Measurements from ENCODE around the gene TMEM175. TPM values are rescaled to one million over a fixed set of nuclear protein-coding genes. Genes with fewer than 3 reads are reported as not detected.

TMEM175 gene
- total RNA-seq, 1 experiment from 2014 or later = 8.8 TPM

DNA sequence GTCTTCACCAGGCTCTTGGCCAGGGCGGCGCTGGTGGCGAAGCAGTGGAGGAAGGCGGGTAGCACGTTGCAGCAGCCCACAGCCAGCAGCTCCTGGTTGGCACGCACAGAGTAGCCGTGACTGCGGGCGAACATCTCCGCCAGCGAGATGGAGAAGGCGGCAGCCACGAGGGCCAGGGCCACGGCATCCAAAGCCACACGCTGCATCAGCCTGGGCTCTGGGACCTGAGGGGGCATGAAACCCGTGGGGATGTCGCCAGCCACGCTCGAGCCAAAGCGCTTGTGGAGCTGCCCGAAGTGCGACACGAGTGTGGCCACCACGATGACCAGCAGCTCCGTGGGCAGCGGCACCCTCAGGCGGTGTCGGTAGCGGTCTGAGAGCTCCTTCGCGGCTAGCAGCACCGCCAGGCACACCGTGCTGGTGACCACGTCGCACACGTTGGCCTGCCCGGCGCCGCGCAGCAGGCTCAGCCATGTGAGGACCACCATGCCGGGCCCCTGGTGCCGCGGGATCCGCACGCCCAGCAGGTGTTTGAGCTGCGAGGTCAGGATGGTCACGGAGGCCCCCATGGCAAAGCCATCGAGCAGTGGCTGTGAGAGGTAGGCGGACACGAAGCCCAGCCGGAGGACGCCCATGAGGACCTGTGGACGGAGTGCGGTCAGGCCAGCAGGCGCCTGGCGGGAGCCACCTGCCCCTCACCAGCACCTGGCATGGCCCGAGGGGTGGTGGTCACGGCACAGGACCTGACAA is 57.6 kb downstream of the TMEM175 start:
- H3K27ac ChIP-seq = no peak overlapping the region
- no peaks in the 10 kb centered on the region for H3K9me3 ChIP-seq (replicated peaks)
- H3K27me3 ChIP-seq (replicated peaks) = no peaks in the 10 kb centered on the region
- H3K4me3 ChIP-seq = no peak overlapping the region
- H3K36me3 ChIP-seq = no peaks in the 10 kb centered on the region
- H3K4me1 ChIP-seq (replicated peaks) = no peaks in the 10 kb centered on the region
- no peak for DNase-seq (ENCODE audit: low read depth in 1 of 2, low spot score in 2 of 2)

DNA sequence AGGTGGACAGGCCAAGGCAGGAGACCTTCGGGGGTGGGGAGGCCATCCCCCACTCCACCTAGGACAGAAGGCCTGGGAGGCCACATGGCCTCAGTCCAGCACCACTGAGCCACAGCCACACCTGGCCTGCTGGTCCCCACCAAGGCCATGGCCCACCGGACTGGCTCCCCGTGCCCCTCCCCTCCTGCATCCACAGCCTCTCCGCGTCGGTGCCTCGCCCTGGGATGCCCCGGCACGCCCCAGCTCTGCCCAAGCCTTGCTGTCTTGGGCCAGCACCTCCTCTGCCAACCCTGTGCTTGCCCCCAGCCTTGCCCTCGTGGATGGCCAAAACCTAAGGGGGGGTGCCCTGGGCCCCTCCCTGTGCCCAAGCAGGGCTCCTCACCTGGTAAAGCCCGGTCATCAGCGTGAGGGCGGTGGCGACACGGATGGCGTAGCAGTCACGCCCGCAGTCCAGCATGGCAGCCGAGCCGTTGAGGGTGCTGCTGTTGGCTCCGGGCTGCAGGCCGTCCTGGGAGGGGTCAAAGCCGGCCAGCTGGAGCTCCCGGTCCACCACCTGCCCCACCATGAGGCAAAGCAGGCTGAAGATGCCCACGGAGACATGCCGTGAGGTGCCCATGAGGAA is 58.6 kb downstream of the TMEM175 start:
- H3K4me3 ChIP-seq = no peak overlapping the region
- no peak for DNase-seq (ENCODE audit: low read depth in 1 of 2, low spot score in 2 of 2)
- H3K4me1 ChIP-seq (replicated peaks) = no peaks in the 10 kb centered on the region
- H3K9me3 ChIP-seq (replicated peaks) = no peaks in the 10 kb centered on the region
- no peaks in the 10 kb centered on the region for H3K27me3 ChIP-seq (replicated peaks)
- no peak overlapping the region for H3K27ac ChIP-seq
- H3K36me3 ChIP-seq = no peaks in the 10 kb centered on the region

DNA sequence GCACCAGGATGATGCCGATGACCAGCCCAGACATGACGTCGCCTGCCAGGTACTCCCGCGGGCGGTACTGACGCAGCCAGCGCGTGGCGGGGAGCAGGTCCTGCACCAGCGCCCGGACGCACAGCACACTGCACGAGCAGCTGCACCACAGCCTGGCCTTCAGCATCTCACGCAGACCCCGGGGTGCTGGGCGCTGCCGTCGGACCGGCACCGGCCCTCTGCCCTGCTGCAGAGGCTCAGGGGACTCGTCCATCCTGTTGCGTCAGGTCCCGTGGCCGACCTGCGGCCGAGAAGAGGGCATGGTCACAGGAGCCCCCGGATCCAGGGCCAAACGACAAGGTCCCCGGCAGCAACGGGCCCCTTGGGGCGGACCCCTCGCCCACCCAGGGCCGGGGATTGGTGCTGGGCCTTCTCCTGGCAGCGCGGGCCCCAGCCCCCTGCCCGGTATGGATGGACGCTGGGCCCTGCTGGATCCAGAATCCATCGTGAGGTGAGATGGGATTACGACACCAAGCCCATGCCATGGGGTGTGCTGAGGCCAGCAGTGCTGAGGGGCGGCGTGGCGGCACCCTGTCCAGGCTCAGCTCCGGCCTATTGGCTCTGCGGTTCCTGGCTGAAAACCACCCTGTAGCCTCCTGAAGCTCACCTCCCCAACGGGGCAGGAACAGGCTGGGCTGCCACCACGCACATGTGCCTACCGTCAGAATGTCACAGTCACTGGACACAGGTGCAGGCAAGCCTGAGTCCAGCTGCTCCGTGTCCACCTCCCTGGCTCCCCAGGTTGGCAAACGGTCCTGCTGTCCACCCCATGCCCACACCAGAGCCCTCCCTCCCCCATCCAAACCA is 59.4 kb downstream of the TMEM175 start:
- no peaks in the 10 kb centered on the region for H3K4me1 ChIP-seq (replicated peaks)
- H3K36me3 ChIP-seq = no peaks in the 10 kb centered on the region
- H3K27ac ChIP-seq = no peak overlapping the region
- DNase-seq (ENCODE audit: low read depth in 1 of 2, low spot score in 2 of 2) = no peak
- no peaks in the 10 kb centered on the region for H3K27me3 ChIP-seq (replicated peaks)
- H3K9me3 ChIP-seq (replicated peaks) = no peaks in the 10 kb centered on the region
- H3K4me3 ChIP-seq = no peak overlapping the region

DNA sequence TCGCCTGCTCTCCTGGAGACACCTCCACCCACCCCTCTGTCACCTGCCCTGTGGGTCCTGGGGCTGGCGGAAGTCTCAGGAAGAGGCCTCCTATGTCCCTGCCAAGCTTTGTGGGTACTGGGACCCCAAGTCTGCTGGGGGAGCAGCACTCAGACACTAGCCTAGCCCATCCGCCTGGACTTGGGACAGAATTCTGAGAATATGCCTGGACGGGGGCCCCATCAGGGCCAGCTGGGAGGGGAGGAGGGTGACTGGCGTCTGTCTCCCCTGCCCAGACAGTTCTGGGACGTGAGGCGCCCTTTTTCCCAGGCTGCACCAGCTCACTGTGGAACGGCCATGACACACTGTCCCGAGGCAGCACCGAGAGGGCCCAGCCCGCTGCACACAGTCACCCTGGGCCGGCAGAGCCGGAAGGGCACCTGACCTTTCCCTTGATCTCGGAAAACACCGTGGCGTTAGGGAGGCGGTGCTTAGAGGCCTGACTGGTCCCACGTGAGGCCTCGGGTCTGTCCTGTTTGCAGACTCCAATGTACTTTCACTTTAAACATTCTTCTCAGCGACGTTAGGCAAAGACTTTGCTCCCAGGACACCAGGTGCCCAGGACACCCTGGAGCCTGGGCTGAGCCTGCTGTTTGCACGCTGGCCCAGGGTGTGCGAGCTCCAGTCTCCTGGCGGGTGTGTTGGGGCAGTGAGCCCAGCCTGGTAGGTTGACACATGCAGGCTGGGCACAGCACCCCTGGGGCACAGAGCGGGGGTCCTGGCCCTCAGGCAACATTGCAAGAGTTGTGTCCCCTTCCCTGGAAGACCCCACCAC is 60.2 kb downstream of the TMEM175 start:
- no peaks in the 10 kb centered on the region for H3K36me3 ChIP-seq
- peaks cover 1% of the 10 kb centered on the region; the same call in 1 of the 2 replicates for H3K27me3 ChIP-seq (replicated peaks)
- no peak overlapping the region for H3K4me3 ChIP-seq
- H3K27ac ChIP-seq = no peak overlapping the region
- no peak for DNase-seq (ENCODE audit: low read depth in 1 of 2, low spot score in 2 of 2)
- no peaks in the 10 kb centered on the region for H3K9me3 ChIP-seq (replicated peaks)
- no peaks in the 10 kb centered on the region for H3K4me1 ChIP-seq (replicated peaks)

DNA sequence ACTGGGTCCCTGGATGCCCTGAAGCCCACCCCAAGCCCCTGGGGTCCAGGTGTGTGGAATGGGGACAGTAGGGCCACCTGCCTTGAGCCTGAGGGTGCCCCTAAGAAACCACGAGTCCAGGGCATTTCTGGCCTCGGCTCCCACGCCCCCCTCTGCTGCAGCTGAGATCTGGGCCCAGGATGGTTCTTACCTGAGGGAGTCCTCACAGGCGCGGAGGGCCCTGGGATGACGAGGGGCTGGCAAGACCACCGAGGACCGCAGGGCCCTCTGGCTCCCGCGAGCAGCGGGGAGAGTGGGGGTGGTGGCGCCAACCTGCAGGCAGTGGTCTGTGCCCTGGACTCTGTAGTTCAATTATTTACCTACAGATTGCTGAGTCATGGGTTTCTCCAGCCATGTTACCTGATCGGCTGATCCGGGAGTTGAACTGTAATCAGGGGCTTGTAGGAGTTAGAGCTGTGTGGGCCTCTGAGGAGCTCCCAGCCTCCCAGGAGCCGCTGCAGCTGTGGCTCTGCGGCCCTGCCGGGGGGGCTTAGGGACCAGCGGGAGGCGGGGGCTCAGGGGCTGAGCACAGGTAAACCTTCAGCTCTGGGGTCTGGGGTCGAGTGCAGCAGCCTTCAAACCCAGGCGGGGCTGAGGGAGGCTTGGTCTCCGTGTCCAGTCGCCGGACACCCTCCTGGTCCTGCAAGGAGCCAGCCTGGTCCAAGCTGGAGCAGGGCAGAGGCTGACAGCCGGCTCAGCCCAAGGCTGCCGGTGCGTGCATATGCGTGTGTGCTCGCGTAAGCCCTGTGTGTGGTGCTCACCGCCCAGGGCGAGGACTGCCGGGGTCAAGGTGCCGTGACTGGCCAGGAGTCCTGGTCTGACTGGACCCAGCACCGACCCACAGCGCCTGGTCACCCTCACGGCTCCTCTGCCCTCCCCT is 61.1 kb downstream of the TMEM175 start, which contains the start of gene SLC26A1:
Gene SLC26A1 (minus strand): TSS at position 294 of the 919 bp plus-strand sequence. CDS start 1,701 bp downstream, outside the sequence.
- H3K27me3 ChIP-seq (replicated peaks) = peaks cover 6% of the 10 kb centered on the region; the same call in 1 of the 2 replicates
- no peak within 1 kb of the TSS for H3K4me3 ChIP-seq
- no peaks in the 10 kb centered on the region for H3K4me1 ChIP-seq (replicated peaks)
- no peak for DNase-seq (ENCODE audit: low read depth in 1 of 2, low spot score in 2 of 2)
- H3K27ac ChIP-seq = no peak within 1 kb of the TSS
- no peaks in the 10 kb centered on the region for H3K36me3 ChIP-seq
- no peaks in the 10 kb centered on the region for H3K9me3 ChIP-seq (replicated peaks)

DNA sequence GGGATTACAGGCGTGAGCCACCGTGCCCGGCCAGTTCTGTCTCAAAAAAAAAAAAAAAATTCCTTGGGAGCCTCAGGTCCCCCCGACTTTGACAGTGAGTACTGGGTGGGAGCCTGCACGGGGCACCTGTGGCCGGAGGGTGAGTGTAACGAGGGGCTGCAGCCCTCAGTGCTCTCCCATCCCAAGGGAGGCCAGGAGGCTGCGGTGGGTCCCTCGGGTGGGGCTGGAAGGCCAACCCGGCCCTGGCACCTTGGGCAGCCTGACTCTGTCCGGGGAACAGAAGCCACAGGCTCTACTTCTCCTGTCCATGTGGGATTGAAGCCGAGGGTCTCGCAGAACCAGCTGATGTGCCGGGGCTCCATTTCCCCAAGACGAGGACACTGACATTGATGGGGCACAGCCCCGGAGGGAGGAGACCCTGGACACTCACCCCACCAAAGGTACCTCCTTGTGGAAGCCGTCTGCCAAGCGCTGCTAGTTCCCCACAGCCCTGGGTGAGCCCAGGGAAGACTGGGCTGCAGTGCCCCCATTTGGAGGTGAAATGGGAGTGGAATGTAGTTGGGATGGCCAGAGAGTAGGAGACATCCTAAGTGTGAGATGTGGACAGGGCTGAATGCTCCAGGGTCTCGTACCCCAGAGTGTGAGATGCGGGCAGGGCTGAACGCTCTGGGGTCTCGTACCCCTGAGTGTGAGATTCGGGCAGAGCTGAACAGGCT is 63.2 kb downstream of the TMEM175 start:
- DNase-seq (ENCODE audit: low read depth in 1 of 2, low spot score in 2 of 2) = no peak
- Histone ChIP-seq H3K4me3 (no peak overlapping the region), H3K27ac (no peak overlapping the region), H3K4me1 (replicated peaks) (no peaks in the 10 kb centered on the region), H3K27me3 (replicated peaks) (peaks cover 6% of the 10 kb centered on the region; the same call in 1 of the 2 replicates), H3K36me3 (no peaks in the 10 kb centered on the region), H3K9me3 (replicated peaks) (no peaks in the 10 kb centered on the region)

DNA sequence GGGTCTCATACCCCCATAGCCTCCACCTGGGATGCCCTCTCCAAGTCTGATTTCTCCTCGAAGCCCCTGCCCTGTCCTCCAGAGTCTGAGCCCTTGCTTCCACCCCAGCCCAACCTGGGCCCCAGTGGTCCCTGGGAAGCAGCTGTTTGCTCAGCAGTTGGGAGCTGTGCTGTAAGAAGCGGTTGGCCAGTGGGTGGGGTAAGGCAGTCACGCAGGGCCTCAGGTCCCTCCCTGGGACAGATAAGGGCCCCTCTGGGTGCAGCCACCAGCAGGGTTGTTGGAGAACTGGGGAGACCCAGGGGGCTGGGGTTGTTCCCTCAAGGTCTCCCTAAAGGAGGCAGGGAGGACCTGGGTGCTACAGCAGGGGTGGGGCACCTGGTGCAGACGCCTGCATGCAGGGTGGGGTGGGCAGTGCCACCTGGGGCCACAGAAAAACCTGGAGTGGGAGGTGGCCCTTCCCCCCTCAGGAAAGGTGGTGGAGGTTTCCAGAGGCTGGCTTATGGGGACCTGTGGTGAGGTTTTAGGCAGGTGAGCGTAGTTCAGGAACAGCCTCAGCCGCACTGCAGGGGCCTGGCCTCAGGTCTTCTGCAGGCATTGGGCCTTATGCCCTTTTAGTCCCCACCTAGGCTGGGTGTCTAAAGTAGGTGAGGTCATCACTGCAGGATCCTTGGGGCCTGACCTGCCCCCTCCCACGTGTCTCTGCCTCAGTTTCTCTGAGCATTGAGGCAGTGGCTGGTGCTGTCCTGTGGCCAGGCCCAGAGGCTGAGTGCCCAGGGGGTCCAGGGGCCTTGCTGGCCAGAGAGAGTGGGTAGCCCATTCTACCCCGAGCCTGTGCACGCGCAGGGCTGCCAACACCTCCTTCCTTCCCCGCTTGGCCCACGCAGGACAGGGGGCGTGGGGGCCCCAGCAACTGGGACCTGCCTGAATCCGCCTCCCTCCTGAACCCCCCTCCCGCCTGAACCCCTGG is 64.1 kb downstream of the TMEM175 start:
- H3K27me3 ChIP-seq (replicated peaks) = peaks cover 6% of the 10 kb centered on the region; the same call in 1 of the 2 replicates
- no peak overlapping the region for H3K4me3 ChIP-seq
- H3K4me1 ChIP-seq (replicated peaks) = no peaks in the 10 kb centered on the region
- no peaks in the 10 kb centered on the region for H3K36me3 ChIP-seq
- no peaks in the 10 kb centered on the region for H3K9me3 ChIP-seq (replicated peaks)
- H3K27ac ChIP-seq = no peak overlapping the region
- DNase-seq (ENCODE audit: low read depth in 1 of 2, low spot score in 2 of 2) = no peak

DNA sequence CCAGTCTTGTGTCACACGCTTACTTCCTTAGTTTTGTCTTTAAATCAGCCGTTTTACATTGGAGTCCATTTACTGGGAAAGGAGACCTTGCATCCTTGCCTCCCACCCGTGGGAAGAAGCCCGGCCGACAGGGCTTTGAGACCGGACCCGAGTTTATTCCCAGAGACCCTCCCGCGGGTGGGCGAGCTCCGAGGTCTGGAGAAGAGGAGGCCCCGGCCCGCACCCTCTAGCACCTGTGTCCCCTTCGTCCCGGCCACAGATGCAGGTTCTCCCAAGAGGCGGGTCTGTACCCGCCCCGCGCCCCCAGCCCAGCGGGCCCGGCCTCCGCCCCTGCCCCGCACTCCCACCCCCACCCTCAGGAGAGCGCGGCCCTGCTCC is 64.7 kb downstream of the TMEM175 start:
- H3K27ac ChIP-seq = no peak overlapping the region
- no peak overlapping the region for H3K4me3 ChIP-seq
- H3K27me3 ChIP-seq (replicated peaks) = peaks cover 8% of the 10 kb centered on the region
- no peak for DNase-seq (ENCODE audit: low read depth in 1 of 2, low spot score in 2 of 2)
- no peaks in the 10 kb centered on the region for H3K9me3 ChIP-seq (replicated peaks)
- H3K36me3 ChIP-seq = no peaks in the 10 kb centered on the region
- no peaks in the 10 kb centered on the region for H3K4me1 ChIP-seq (replicated peaks)

DNA sequence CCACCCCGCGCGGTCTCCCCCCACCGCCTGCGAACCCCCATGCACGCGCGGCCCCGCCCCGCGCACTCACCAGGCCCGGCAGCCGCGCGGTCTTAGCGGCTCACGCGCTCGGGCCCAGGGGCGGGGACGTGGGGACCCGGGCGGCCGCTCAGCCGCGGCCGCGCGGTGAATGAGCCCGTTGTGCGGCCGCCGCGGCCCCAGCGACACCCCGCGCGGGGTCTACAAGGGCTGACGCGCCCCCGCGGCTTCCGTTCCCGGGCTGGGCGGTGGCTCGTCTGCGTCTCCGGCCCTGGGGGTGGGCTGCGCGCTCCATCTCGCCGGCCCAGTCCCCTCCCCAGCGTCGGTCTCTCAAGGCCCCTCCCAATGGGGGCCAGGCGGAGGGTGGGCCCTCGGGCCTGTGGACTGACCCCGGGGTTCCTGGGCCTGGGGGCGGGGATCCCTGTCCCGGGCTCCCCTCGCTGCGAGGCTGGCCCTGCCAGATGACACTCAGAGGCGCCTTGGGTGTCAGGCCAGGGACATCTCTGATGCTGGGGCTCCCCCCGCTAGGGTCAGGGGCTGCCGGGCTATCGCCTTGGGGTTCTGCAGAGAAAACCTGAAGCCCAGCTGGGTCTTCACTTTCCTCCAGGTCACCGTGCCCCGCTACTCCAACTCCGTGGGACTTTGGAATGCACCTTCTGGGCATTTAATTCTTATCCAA is 65.3 kb downstream of the TMEM175 start:
- H3K9me3 ChIP-seq (replicated peaks) = no peaks in the 10 kb centered on the region
- H3K36me3 ChIP-seq = no peaks in the 10 kb centered on the region
- H3K4me3 ChIP-seq = no peak overlapping the region
- no peak overlapping the region for H3K27ac ChIP-seq
- peaks cover 12% of the 10 kb centered on the region for H3K27me3 ChIP-seq (replicated peaks)
- H3K4me1 ChIP-seq (replicated peaks) = no peaks in the 10 kb centered on the region
- no peak for DNase-seq (ENCODE audit: low read depth in 1 of 2, low spot score in 2 of 2)

DNA sequence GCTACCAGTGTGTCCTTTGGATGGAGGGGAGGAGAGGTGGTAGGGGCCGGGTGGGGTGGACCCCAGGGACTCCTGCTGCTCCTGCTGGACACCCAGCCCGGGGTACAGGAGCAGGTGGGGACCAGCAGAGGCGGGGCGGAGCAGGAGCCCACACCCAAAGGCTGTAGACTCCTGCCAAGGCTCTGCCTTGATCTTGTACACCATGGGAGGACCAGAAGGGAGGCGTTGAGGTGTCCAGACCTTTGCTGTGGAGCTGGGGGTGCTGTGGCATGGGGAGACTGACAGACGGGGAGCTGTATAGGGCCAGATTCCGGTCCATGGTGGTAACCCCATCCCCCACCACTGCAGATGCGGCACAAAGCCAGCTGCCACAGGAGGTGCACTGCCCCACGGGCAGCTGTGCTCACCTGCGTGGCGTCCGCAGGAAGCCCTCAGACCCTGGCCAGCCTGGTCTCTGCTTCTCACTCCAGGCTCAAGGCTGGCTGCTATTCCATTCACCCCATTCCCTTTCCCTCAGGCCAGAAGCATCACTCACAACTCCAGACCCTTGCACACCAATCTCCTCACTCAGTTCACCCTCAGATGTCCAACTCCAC is 65.9 kb downstream of the TMEM175 start:
- no peak overlapping the region for H3K27ac ChIP-seq
- no peaks in the 10 kb centered on the region for H3K36me3 ChIP-seq
- H3K4me1 ChIP-seq (replicated peaks) = no peaks in the 10 kb centered on the region
- no peak for DNase-seq (ENCODE audit: low read depth in 1 of 2, low spot score in 2 of 2)
- no peak overlapping the region for H3K4me3 ChIP-seq
- H3K27me3 ChIP-seq (replicated peaks) = peaks cover 12% of the 10 kb centered on the region
- no peaks in the 10 kb centered on the region for H3K9me3 ChIP-seq (replicated peaks)

Measured in SJSA1 (cell line).